Esophagus muscularis mucosa (tissue), 3 donors: ENCODE data around the gene DDX31.

Experiments used
- CTCF ChIP-seq, 3 experiments: fragments of 200-600 bp in 2 of 3; fragments of 450-650 bp in 1 of 3; sonication (generic) in 2 of 3; IDR thresholded peaks; one replicate each; pipeline ENCODE4 v1.5.1; 2017 to 2019; ENCODE audit warnings: antibody characterized with exemption in 3 of 3, mild to moderate bottlenecking in 2 of 3, moderate library complexity in 1 of 3
- POLR2A ChIP-seq: fragments of 450-650 bp; IDR thresholded peaks from one replicate; pipeline ENCODE4 v1.6.1; 2017; ENCODE audit warnings: antibody characterized with exemption, moderate library complexity, mild to moderate bottlenecking, low read depth

- TF ChIP-seq CTCF (IDR thresholded peaks at IDR 0.05) (no peak), POLR2A (no peak)
Measured at GRCh38 chr9:132662152-132662945, 7.4 kb downstream of the DDX31 start.
